SKM-1 (cell line): Measurements from ENCODE around the gene NRXN3.
"Not testable (repeated sequence)": the region's sequence is repeated elsewhere in the genome, so short reads cannot be mapped to it uniquely, and the experiment has no call there.

Experiments
- DNase-seq: peaks from one replicate; lab custom pipeline; 2025; ENCODE audit not compliant: unreplicated experiment; lab: John Stamatoyannopoulos, UW

NRXN3 gene

DNA sequence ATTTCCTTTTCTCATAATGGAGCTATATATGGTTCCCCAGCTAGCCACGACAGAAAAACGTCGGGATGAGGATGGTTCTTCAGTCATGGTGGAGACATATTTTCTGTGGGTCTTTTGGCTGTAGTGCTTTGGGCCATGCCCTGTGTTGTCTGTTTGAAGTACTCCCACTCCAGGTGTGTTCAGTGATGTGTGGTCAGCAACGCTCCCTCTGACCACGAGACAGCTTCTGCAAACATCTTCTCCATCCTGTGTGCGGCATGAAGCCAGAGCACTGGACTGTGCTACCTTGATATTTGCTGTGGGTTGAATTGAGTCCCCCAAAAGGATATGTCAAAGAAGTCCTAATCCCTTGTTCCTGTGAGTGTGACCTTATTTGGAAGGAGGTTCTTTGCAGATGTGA is 931.2 kb downstream of the NRXN3 start:
- no peak for DNase-seq

DNA sequence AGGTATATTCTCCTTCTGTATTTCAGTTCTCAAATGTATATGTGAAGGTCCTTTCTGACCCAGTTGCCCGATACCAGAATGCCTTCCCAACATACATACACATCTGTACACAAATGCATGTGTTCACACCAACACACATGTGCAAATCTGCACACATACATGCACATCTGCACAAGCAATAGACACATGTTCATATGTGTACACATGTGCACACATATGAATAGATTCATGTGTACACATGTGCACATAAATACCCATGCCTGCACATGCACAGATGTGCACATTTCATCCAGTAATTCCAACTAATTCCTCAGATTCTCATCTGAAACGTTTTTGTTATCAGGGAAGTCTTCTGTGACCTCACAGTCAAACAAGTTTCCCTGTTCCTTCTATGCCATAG is 933.6 kb downstream of the NRXN3 start:
- no peak for DNase-seq

DNA sequence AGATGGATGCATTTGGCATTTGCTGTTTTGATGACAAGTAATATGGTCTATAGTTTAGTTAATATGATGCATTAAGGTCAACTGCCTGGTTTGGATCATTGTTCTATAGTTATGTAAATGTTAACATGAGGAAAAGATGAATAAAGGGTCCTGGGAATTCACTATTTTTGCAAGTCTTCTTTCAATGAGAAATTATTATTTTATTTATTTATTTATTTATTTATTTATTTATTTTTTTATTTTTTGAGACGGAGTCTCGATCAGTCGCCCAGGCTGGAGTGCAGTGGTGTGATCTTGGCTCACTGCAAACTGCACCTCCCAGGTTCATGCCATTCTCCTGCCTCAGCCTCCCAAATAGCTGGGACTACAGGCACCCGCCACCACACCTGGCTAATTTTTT is 940.4 kb downstream of the NRXN3 start:
- DNase-seq, result not testable (repeated sequence)

DNA sequence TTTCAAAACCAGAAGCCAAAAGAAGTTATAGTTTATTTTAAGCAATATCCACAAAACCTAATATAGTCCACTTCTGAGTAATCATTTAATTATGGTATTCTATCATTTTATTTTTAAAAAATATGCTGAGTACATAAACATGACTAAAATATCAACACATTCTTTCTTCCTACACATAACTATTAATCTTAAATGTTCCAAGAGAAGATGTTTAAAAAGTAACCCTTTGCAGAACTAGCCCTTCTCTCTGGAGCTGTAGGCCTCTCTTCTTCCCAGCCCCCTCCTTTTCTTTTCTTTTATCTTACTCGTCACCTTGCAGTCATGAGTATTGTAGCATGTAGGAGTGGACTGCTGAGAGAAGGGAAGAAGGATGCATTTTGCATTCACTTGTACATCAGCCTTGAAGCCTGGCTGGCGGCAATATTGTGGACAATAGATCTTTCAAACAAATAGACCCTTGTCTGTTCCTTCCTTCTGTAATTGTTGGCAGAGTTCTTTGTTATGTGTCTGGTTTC is 941.9 kb downstream of the NRXN3 start:
- DNase-seq, result no peak

DNA sequence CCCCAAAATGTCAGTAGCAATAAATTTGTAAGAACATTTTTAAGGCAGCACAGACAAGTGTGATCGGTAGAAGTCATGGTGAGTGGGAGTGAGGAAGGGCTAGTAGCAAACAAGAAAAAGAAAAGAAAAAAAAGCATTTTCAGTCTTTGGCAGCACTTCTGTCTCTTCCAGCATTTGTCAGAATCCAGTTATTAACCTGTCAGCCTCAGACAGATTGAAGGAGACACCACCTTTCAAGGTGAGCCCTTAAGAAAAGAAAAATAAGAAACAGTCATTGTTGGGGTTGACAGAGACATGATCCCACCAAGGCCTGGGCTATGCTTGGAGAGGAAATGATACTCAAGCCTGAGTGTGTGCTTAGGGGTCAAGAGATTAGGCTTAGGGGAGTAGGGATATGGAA is 947.4 kb downstream of the NRXN3 start:
- no peak for DNase-seq

DNA sequence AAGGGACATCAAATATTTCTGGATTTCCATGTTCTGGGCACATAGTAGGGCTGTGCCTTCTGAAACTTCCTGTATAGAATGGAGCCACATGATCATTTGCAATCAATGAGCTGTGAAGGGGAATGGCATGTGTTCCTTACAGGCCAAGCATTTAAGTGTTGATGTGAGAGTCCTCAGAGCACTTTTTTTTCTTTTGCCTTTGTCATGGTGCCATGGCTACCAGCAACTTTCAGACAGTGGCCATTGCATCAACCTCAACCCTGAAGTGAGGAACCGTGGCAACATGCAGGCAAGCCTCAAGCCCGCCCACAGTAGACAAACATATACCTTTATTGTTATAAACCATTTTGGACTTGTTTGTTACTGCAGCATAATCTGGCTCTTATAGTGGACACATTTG is 948.1 kb downstream of the NRXN3 start:
- DNase-seq, result no peak

DNA sequence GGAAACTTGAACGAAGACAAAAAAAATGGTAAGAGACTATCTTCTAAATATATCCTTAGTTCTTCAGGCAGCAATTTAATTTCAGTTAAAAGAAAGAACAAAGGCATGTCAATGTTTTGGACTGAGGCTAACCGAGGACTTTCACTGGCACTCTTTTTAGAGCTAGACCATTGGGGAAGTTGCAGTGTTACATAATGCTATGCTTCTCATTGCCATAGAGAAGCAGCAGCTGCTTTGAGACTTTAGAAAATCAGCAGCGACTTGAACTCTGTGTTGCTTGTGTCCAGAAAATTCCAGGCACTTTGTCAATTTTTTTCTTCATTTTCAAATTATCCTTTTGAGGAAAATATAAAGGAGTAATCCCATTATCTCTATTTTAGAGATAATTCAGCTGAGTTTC is 964.2 kb downstream of the NRXN3 start:
- no peak for DNase-seq

DNA sequence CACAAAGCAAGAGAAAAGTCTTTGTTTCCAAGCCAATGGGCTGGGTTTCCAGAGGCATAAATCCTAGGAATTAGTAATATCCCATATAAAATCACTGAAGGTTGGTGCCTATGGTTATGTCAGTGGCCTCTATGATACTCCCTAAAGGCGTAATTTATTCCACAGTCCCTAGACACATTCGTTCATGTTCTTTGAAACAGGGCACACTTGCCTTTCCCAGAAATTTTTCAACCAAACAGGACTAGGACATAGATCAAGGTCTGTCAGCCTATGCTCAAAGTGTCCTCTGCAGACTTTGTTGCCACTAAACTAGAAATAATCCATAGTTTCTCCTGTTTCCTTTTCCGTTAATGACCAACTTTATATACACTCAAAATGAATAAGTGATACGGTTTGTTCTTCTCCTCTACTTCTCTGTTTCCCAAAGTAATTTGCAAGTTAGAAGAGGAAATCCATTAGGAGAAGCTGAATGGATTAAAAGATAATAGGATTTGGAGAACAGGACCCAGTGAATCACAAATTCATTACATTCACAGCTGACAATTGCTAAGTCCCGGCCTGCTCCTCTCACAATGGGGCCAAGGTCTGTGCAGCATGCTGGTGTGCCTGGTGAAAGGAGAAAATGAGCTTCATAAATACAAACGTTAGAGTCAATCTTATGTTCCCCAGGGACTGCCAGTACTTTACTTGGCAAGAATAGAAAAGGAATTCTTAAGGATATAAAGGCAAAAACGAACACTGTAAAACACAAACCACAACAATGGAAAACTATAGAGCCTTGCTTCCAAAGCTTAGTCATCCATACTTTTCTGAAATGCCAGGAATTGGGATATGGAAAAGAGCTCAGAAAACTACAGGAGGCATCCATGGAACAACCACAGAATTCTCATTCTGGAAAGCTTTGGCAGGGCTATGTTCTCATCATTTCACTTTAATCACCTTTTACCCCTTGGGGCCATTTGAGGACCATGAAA is 966.2 kb downstream of the NRXN3 start:
- DNase-seq, result no peak

DNA sequence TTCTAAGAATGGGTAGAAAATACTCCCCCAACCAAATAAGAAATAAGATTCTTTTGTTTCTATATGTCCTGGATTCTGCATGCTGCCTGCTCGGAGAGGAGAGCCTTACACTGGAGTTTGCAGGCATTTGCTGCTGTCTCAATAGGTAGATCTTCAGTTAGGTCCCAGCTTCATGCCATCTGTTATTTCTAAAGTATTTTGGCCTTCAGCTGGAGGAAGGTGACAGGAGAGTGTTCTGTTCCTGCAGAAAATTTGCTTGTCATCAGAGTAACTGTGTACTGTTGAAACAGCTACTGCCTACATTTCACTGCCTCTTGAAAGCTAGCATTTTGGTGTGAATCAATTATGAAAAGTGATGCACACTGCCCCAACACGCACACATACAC is 966.9 kb downstream of the NRXN3 start:
- no peak for DNase-seq

DNA sequence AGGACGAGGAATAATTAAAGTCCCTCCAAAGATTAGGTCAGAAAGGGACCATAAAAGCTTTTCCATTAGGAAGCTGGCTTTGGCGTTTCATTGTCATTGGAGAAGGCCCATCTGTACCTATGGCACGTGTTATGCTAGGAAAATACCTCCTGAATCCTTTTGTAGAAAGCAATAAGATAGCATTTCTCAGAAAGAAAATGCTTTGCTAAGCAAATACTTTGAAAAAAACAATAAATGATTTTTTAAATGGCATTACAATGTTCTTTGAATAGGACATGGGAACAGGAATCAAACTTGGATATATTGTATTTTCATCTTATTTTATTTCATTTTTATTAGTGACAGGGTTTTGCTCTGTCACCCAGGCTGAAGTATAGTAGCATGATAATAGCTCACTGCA is 967.7 kb downstream of the NRXN3 start:
- no peak for DNase-seq

DNA sequence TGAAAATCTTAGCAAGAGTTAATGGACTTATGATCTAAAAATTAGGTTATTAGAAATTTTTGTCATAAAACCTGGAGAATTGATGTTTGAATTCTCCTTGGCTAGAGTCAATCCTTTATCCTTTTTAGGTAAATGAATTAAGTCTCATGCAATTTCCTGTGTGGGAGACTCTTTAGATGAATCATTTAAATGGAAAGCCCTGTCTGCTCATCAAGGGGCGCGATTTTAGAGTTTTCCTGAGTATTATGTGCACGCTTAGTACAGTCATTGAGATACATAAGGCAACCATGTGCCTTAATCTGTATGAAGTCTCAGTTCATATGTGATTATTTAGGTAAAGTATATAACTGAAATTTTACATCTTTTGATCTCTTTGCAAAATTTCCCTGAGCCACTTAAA is 974.7 kb downstream of the NRXN3 start:
- no peak for DNase-seq

DNA sequence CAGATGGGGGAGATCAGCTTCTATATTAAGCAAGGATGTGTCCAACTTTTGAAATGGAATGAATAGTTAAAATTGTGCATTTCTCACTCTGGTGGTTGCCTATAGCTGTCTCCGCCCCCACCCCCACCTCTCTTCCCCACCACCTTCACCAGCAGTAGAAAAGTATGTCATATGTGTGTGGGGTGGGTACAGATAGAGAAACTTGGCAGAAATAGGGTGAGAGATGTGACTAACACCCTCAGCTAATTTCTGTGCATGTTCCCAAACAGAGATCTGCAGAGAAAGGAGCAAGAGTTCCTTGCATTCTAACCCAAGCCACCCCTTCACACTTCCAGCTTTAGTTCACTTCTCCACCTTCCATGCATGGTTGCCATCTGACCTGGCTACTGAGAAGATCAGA is 980.1 kb downstream of the NRXN3 start:
- DNase-seq, result no peak

DNA sequence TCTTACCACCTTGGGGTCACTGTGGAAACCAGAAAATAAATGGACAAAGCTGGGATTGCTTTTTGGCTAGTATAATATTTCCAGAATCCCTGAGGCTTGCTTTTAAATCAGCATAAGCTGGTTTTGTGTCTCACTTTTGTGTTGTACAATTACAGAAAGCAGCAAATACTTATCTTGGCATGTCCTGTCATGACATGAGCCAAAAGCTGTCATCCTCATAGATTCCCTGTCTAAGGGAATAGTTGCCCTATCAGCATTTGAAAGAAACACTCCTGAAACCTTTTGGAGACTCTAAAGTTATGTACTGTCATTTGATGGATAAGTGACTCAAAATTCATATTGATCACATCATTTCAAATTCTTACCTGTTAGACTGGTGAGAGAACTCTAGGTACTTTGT is 987.2 kb downstream of the NRXN3 start:
- no peak for DNase-seq

DNA sequence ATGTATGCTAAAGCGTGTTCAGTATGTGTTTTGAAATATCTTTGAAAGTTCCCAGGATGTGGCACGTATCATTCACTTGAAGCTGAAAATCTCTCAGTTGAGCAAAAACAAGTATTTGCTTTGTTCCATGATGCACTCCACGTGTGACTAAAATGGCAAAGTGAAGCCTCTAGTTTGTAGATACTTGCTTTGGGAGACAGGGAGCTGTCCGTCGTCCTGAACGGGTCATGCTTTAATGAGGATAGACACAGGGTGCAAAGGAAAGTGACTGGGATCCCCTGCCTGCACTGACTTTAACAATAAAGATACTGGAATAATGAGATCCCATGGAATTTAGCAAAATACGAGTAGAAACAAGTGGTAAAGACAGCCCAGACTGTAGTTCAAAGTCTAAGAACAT is 991.4 kb downstream of the NRXN3 start:
- DNase-seq, result no peak

DNA sequence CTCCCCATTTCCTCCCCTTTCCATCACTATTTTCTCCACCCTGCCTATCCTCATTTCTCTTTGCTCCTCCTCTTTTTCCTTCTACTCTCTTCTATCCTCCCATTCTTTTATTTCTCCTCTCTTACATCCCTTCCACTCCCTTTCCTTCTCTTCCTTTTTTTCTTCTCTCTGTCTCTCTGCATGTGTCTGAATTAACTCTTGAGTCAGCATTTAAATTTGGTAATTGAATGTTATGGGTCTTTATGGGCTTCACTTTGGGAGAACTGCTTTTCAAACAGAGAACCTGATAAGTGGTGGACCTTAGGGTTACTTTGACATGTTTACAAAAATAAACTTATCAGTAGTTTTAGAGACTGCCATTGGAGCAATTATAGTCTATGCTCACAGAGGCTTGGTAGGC is 992.7 kb downstream of the NRXN3 start:
- DNase-seq, result no peak

DNA sequence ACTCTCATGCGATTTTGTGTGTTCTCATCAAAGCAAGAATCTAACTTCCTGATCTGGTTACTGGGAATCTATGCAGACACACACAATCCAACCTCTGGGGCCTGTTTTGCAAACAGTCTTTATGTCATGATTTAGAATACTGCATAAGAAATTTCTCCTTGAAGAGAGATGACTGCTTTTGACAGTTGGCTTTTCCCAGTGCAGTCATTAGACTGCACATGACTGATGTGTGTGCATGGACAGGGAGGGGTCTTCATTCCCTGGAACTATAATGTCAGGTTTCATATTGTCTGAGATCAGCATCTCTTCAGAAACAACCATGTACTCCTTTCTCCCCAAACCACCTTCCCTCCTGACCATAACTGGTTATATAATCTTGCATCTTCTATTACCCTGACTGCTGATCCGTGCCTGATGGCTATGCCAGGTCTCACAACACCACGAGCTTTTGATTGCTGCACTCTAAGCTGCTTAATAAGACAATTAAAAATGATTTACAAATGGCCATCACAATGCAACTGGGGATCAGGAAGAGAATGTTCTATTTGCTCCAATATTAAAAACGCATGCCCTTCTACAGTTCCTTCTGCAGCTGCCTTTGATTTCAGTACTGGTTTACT is 995.4 kb downstream of the NRXN3 start:
- DNase-seq, result no peak

DNA sequence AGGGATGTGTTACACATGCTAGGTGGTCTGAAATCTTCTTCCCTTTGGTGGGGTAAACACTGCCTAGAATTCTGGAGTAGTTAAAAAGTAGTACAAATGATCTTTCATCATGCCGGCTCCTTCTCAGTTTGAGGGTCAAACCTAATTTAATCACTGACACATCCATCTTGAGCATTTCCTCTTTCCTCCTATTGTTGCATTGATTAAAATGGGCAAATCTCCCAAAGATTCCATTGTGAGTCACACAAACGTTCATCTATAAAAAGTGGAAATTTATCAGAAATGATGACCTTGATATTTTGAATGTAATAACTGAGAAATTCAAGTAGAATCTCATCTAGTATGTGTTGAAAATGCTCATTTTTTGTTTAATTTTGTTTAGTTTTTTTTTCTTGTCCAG is 996.0 kb downstream of the NRXN3 start:
- no peak for DNase-seq

DNA sequence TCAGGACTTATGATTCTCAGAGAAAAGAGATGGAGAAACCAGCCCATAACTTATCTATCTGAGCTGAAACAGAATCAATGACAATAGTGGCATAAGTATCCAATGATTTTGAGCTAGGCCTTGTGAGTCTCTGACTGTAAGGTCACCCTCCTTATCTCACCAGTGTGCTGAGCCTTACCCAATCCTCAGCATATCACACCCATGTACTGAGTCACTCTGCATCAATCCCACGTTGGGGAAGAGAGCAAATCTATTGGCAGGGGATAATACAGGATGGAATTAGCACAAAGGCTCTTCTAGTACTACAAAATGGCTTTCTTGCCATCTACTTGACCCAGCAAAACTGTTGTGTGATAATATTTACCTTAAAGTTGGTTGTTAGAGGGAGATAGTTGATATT is 997.8 kb downstream of the NRXN3 start:
- DNase-seq, result no peak

DNA sequence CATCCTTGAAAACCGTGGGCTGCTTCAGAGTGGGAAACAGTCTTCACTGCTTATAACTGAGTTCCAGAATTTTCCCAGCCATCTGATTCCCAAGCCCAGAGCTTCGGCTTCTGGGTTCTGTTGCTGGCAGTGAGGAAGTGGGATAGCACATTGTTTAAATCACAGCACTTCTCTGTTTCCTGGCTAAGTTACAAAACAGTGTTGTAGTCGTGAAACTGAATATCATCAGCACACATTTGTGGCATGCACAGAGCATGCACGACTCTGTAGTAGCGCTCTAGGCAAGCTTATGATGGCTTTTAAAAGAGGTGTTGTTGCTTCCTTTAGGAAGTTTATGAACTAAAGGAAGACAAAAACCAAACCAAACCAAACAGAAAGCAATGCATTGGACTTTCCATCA is 1005.5 kb downstream of the NRXN3 start:
- no peak for DNase-seq

DNA sequence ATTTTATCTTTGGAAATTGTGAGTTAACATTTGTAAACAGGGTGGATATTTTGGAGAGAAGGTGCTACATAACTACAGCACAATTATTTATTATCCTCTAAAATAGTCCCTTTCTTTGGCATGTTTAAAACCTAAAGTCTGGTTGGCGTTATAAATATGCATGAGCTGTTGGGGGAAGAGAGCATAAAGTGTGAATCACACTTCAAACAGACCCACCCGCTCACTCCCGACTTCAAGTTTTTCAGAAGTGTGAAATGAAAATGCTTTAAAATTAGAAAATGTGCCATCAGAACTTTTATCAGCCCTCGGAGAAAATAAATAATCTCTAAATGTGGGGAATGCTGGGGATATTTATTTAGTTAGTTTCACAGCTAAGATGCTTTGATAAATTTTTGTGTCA is 1006.9 kb downstream of the NRXN3 start:
- no peak for DNase-seq

DNA sequence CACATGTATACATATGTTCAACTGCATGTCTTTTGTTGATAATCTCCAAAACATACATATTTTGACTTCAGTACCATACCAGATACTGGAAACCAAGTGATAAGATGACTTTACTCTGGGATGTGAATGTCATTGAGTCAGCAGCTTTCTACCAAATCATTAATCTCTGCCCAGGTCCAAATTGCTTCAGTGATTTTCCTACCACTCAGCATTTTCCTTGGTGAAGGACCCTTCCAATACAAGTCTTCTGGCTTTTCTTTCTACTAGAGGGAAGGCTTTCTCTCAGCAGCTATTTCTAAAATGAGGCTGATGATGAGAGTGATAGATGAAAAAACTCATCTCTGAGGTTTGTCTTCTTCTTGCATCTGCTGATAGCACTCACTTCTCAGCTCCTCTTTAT is 1008.5 kb downstream of the NRXN3 start:
- no peak for DNase-seq

DNA sequence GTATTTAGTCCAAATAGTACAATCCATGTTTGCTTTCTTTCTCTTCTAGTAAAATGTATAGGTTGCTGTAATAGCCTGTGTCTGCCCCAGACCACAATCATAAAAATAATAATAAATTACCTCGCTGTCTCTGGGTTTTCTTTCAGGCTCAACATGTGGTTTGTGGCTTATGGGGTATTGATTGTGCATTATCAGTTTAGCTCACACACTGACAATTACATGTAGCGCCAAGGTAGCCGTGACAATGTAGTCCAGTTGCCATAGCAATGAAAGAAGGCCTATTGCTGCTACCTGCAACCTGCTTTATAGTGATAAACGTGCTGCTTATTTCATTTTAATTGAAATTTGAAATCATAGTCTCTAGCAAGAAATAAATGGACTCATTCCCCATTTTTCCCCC is 1009.8 kb downstream of the NRXN3 start:
- DNase-seq, result no peak
